ENCODE measurements around the gene SEPTIN6. TPM values are rescaled to one million over a fixed set of nuclear protein-coding genes. Genes with fewer than 3 reads are reported as not detected.

Gene SEPTIN6
- total RNA-seq, 2 donors from 2014 or later, result 9.3 to 25.5 TPM

DNA sequence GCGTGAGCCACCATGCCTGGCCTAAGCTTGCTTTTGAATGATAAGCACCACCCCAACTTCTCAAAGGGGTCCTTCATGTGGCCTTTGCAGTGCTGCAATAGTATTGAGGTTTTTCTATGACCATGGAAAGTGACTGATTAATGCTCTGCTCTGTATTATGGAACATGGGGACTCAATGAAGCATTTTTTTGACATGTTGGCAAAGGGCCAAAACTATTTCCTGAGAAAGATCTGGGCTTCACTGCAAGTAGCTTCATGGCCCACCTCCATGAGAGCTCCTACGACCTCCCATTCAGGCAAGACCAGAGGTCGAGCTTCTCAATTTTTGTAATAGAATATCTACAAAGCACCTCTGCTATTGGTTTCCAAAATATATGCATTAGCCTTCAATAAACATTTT lies 16.7 kb upstream of the SEPTIN6 start:
- Histone ChIP-seq H3K27me3 (replicated peaks; ENCODE audit: insufficient read depth) (no peaks in the 10 kb centered on the region), H3K4me1 (ENCODE audit: control insufficient read depth in 1 of 2, low read depth in 2 of 2) (no peaks in the 10 kb centered on the region), H3K36me3 (no peaks in the 10 kb centered on the region), H3K4me3 (no peak overlapping the region), H3K9me3 (no peaks in the 10 kb centered on the region), H3K27ac (no peak overlapping the region)
- ATAC-seq (ENCODE audit: insufficient number of reproducible peaks, low FRiP score, low read depth) (no peak), DNase-seq (ENCODE audit: low spot score) (no peak)
- no peak for TF ChIP-seq CTCF (IDR thresholded peaks at IDR 0.05)

DNA sequence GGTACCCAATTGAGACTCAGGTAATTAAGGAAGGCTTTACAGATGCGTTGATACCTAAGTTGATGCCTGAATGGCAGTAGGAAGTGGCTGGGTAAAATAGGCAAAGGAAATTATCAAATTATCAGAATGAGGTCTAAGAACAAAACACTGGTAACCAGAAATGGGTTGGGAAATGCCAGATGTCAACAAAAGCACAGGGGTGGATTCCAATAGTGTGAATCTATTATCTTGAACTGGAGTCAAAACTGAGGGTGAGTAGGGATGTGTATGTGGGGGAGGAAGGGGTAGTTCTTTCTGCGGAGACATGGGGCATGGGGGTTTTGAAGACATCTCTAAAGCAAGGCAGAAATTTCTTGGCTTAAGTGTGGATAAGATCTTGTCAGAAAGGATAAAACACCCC lies 16.0 kb upstream of the SEPTIN6 start:
- ATAC-seq (ENCODE audit: insufficient number of reproducible peaks, low FRiP score, low read depth) (no peak), DNase-seq (ENCODE audit: low spot score) (no peak)
- Histone ChIP-seq H3K27ac (no peak overlapping the region), H3K27me3 (replicated peaks; ENCODE audit: insufficient read depth) (no peaks in the 10 kb centered on the region), H3K4me3 (no peak overlapping the region), H3K9me3 (no peaks in the 10 kb centered on the region), H3K4me1 (ENCODE audit: control insufficient read depth in 1 of 2, low read depth in 2 of 2) (no peaks in the 10 kb centered on the region), H3K36me3 (no peaks in the 10 kb centered on the region)
- no peak for TF ChIP-seq CTCF (IDR thresholded peaks at IDR 0.05)

GRCh38 chrX:119706616-119707015 lies 13.6 kb upstream of the SEPTIN6 start:
- H3K4me3 ChIP-seq, result no peak overlapping the region
- no peak for DNase-seq (ENCODE audit: low spot score)
- no peaks in the 10 kb centered on the region for H3K9me3 ChIP-seq
- no peaks in the 10 kb centered on the region for H3K27me3 ChIP-seq (replicated peaks; ENCODE audit: insufficient read depth)
- no peak for TF ChIP-seq CTCF (IDR thresholded peaks at IDR 0.05)
- no peaks in the 10 kb centered on the region for H3K36me3 ChIP-seq
- no peaks in the 10 kb centered on the region for H3K4me1 ChIP-seq (ENCODE audit: control insufficient read depth in 1 of 2, low read depth in 2 of 2)
- no peak overlapping the region for H3K27ac ChIP-seq
- no peak for ATAC-seq (ENCODE audit: insufficient number of reproducible peaks, low FRiP score, low read depth)

DNA sequence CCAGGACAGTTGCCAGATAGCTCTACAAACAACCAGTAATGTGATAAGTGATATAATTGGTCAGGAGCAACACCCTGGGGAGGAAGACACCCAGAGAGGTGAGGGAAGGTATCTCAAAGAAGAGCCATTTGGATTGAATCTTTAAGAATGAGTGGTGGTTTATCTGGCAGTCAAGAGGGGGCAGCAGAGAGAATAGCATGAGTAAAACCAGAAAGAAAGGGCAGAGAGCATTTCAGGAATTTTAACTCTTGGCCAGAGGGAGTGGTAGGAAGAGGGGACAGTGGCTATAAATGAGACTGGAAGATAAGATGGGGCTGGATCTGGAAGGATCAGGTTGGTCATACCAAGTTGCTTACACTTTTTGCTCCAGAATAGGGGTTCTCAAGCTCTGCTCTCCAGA lies 5.9 kb upstream of the SEPTIN6 start:
- H3K27me3 ChIP-seq (replicated peaks; ENCODE audit: insufficient read depth), result no peaks in the 10 kb centered on the region
- no peak overlapping the region for H3K4me3 ChIP-seq
- DNase-seq (ENCODE audit: low spot score), result no peak
- ATAC-seq (ENCODE audit: insufficient number of reproducible peaks, low FRiP score, low read depth), result no peak
- no peaks in the 10 kb centered on the region for H3K4me1 ChIP-seq (ENCODE audit: control insufficient read depth in 1 of 2, low read depth in 2 of 2)
- no peak overlapping the region for H3K27ac ChIP-seq
- H3K36me3 ChIP-seq, result no peaks in the 10 kb centered on the region
- H3K9me3 ChIP-seq, result no peaks in the 10 kb centered on the region
- peak; percentile 17 for TF ChIP-seq CTCF (IDR thresholded peaks at IDR 0.05)

GRCh38 chrX:119696251-119696890 lies 3.4 kb upstream of the SEPTIN6 start:
- ATAC-seq (ENCODE audit: insufficient number of reproducible peaks, low FRiP score, low read depth), result no peak
- Histone ChIP-seq H3K9me3 (no peaks in the 10 kb centered on the region), H3K27ac (no peak overlapping the region), H3K36me3 (no peaks in the 10 kb centered on the region), H3K27me3 (replicated peaks; ENCODE audit: insufficient read depth) (no peaks in the 10 kb centered on the region), H3K4me1 (ENCODE audit: control insufficient read depth in 1 of 2, low read depth in 2 of 2) (no peaks in the 10 kb centered on the region), H3K4me3 (no peak overlapping the region)
- no peak for TF ChIP-seq CTCF (IDR thresholded peaks at IDR 0.05)
- DNase-seq (ENCODE audit: low spot score), result no peak

Measured in thoracic aorta (tissue), 2 donors.